HEK293 (cell line): ENCODE measurements around the gene SMAD9.

Source experiments
- CTCF ChIA-PET: fragments of 350-600 bp; formaldehyde crosslinking; extraction: SDS; loops from one replicate; lab custom pipeline; 2021; ENCODE audit warnings: antibody characterized with exemption; lab: Yijun Ruan, JAX
- POLR2A ChIA-PET: fragments of 300-600 bp; formaldehyde crosslinking; extraction: SDS; loops from one replicate; lab custom pipeline; 2020; ENCODE audit warnings: antibody characterized with exemption, inconsistent platforms; lab: Yijun Ruan, JAX
- H3K27ac ChIP-seq: fragments of 200-500 bp; sonication (Bioruptor generic); 2 replicates; pipeline ENCODE4 v1.5.1; 2014; ENCODE audit warnings: low read depth, low read length, control low read depth, inconsistent platforms; ENCODE audit errors: extremely low read depth
- H3K36me3 ChIP-seq, 2 experiments: fragments of 200-500 bp in 1 of 2; sonication (Bioruptor generic) in 1 of 2; 1 replicate in 1 of 2; 2 replicates in 1 of 2; pipeline ENCODE4 v1.5.1; 2014 to 2017; ENCODE audit warnings: inconsistent platforms in 2 of 2, low read length in 2 of 2; ENCODE audit not compliant: control insufficient read depth in 2 of 2, insufficient read depth in 1 of 2
- H3K4me1 ChIP-seq: fragments of 200-500 bp; sonication (Bioruptor generic); 2 replicates; pipeline ENCODE4 v1.5.1; 2014; ENCODE audit warnings: mild to moderate bottlenecking, low read length, inconsistent platforms; ENCODE audit not compliant: control insufficient read depth, insufficient read depth
- H3K4me3 ChIP-seq: 2 replicates; pipeline ENCODE4 v1.5.1; 2011; ENCODE audit warnings: low read depth, mild to moderate bottlenecking, control low read depth, low read length, moderate library complexity
- H3K9me3 ChIP-seq: fragments of 200-500 bp; sonication (Bioruptor generic); 2 replicates; pipeline ENCODE4 v1.5.1; 2014; ENCODE audit warnings: low read depth, low read length, inconsistent platforms; ENCODE audit not compliant: control insufficient read depth, insufficient read depth
- EGR2 ChIP-seq: fragments of 450-650 bp; formaldehyde crosslinking; IDR thresholded peaks from 2 replicates; pipeline ENCODE4 v1.5.1; 2016; ENCODE audit warnings: low read depth, missing biosample characterization, missing genetic modification characterization
- GLI2 ChIP-seq: fragments of 450-650 bp; formaldehyde crosslinking; IDR thresholded peaks from 2 replicates; pipeline ENCODE4; 2017; ENCODE audit warnings: missing biosample characterization, missing genetic modification characterization, low read depth, borderline replicate concordance
- HIC1 ChIP-seq: fragments of 450-650 bp; formaldehyde crosslinking; IDR thresholded peaks from 2 replicates; pipeline ENCODE4 v1.5.1; 2016; ENCODE audit warnings: missing biosample characterization, missing genetic modification characterization
- IKZF3 ChIP-seq: fragments of 450-650 bp; IDR thresholded peaks from 2 replicates; pipeline ENCODE4 v1.5.0; 2018; ENCODE audit warnings: missing biosample characterization, mild to moderate bottlenecking, missing genetic modification characterization, moderate library complexity
- MYNN ChIP-seq: fragments of 450-650 bp; formaldehyde crosslinking; IDR thresholded peaks from 2 replicates; pipeline ENCODE4 v1.5.1; 2016; ENCODE audit warnings: missing biosample characterization, missing genetic modification characterization, borderline replicate concordance
- OSR2 ChIP-seq: fragments of 450-650 bp; formaldehyde crosslinking; IDR thresholded peaks from 2 replicates; pipeline ENCODE4 v1.5.1; 2016; ENCODE audit warnings: missing biosample characterization, missing genetic modification characterization
- PRDM10 ChIP-seq: fragments of 450-650 bp; formaldehyde crosslinking; IDR thresholded peaks from 2 replicates; pipeline ENCODE4 v1.5.1; 2016; ENCODE audit warnings: missing biosample characterization, missing genetic modification characterization
- PRDM6 ChIP-seq: fragments of 450-650 bp; formaldehyde crosslinking; IDR thresholded peaks from 2 replicates; pipeline ENCODE4 v1.5.1; 2017; ENCODE audit warnings: missing biosample characterization, missing genetic modification characterization
- TRIM28 ChIP-seq: IDR thresholded peaks from 2 replicates; pipeline ENCODE4 v1.6.1; 2011; ENCODE audit warnings: low read length, control low read depth, borderline replicate concordance
- ZBTB20 ChIP-seq: fragments of 450-650 bp; formaldehyde crosslinking; IDR thresholded peaks from 2 replicates; pipeline ENCODE4 v1.5.1; 2016; ENCODE audit warnings: missing biosample characterization, missing genetic modification characterization
- ZBTB48 ChIP-seq: fragments of 450-650 bp; formaldehyde crosslinking; IDR thresholded peaks from 2 replicates; pipeline ENCODE4 v1.5.1; 2016; ENCODE audit warnings: missing biosample characterization, missing genetic modification characterization
- ZFHX2 ChIP-seq: fragments of 450-650 bp; formaldehyde crosslinking; conservative IDR thresholded peaks from 2 replicates; pipeline ENCODE4 v1.5.1; 2016; ENCODE audit warnings: missing biosample characterization, missing genetic modification characterization
- ZNF169 ChIP-seq: fragments of 450-650 bp; formaldehyde crosslinking; IDR thresholded peaks from 2 replicates; pipeline ENCODE4 v1.5.1; 2016; ENCODE audit warnings: missing biosample characterization, missing genetic modification characterization
- ZNF175 ChIP-seq: fragments of 450-650 bp; formaldehyde crosslinking; IDR thresholded peaks from 2 replicates; pipeline ENCODE4 v1.5.1; 2016; ENCODE audit warnings: missing biosample characterization, missing genetic modification characterization
- ZNF184 ChIP-seq: fragments of 450-650 bp; IDR thresholded peaks from 2 replicates; pipeline ENCODE4 v1.5.1; 2018; ENCODE audit warnings: missing biosample characterization, mild to moderate bottlenecking, missing genetic modification characterization
- ZNF335 ChIP-seq: fragments of 450-650 bp; formaldehyde crosslinking; conservative IDR thresholded peaks from 2 replicates; pipeline ENCODE4 v1.5.1; 2016; ENCODE audit warnings: missing biosample characterization, missing genetic modification characterization
- ZNF423 ChIP-seq: fragments of 450-650 bp; formaldehyde crosslinking; IDR thresholded peaks from 2 replicates; pipeline ENCODE4 v1.5.1; 2016; ENCODE audit warnings: missing biosample characterization, missing genetic modification characterization
- ZNF501 ChIP-seq: fragments of 450-650 bp; formaldehyde crosslinking; IDR thresholded peaks from 2 replicates; pipeline ENCODE4 v1.5.1; 2016; ENCODE audit warnings: missing biosample characterization, missing genetic modification characterization
- ZNF530 ChIP-seq: fragments of 450-650 bp; formaldehyde crosslinking; IDR thresholded peaks from 2 replicates; pipeline ENCODE4 v1.5.1; 2016; ENCODE audit warnings: low read depth, missing biosample characterization, missing genetic modification characterization
- ZNF549 ChIP-seq: fragments of 450-650 bp; IDR thresholded peaks from 2 replicates; pipeline ENCODE4 v1.5.1; 2018; ENCODE audit warnings: missing biosample characterization, missing genetic modification characterization, mild to moderate bottlenecking, inconsistent platforms, moderate library complexity
- ZNF555 ChIP-seq: fragments of 450-650 bp; formaldehyde crosslinking; conservative IDR thresholded peaks from 2 replicates; pipeline ENCODE4 v1.5.1; 2017; ENCODE audit warnings: missing biosample characterization, mild to moderate bottlenecking, missing genetic modification characterization, inconsistent platforms
- ZNF580 ChIP-seq: fragments of 450-650 bp; formaldehyde crosslinking; IDR thresholded peaks from 2 replicates; pipeline ENCODE4 v1.5.1; 2016; ENCODE audit warnings: missing biosample characterization, missing genetic modification characterization
- ZNF629 ChIP-seq: fragments of 450-650 bp; formaldehyde crosslinking; IDR thresholded peaks from 2 replicates; pipeline ENCODE4 v1.5.1; 2017; ENCODE audit warnings: missing biosample characterization, missing genetic modification characterization
- ZNF660 ChIP-seq: fragments of 450-650 bp; IDR thresholded peaks from 2 replicates; pipeline ENCODE4 v1.5.1; 2018; ENCODE audit warnings: missing biosample characterization, mild to moderate bottlenecking, missing genetic modification characterization
- ZNF670 ChIP-seq: fragments of 450-650 bp; formaldehyde crosslinking; IDR thresholded peaks from 2 replicates; pipeline ENCODE4 v1.5.1; 2016; ENCODE audit warnings: missing biosample characterization, missing genetic modification characterization, low read depth
- ZNF747 ChIP-seq: fragments of 450-650 bp; formaldehyde crosslinking; IDR thresholded peaks from 2 replicates; pipeline ENCODE4 v1.5.1; 2016; ENCODE audit warnings: missing biosample characterization, missing genetic modification characterization

The SMAD9 gene

GRCh38 chr13:36919171-36919832, 736 bp downstream of the SMAD9 start (continued):
- TF ChIP-seq IKZF3 (tag by site-specific recombination) (peak; percentile 52), ZBTB20 (tag by site-specific recombination) (peak; percentile 64; the same call in 1 of the 2 replicates), ZNF549 (no peak), HIC1 (tag by site-specific recombination) (peak; percentile 87), EGR2 (tag by site-specific recombination) (peak; percentile 34; the same call in 1 of the 2 replicates), ZNF169 (tag by site-specific recombination) (no peak), ZFHX2 (tag by site-specific recombination) (peak; percentile 69), ZNF335 (tag by site-specific recombination) (peak; percentile 81)

GRCh38 chr13:36918246-36919131, 1.5 kb downstream of the SMAD9 start:
- H3K4me1 ChIP-seq = peaks cover 19% of the 10 kb centered on the region
- no peaks in the 10 kb centered on the region for H3K9me3 ChIP-seq
- ChIA-PET POLR2A (interaction anchor here (1.4 kb wide), 1 partner anchor 81 kb away, joined by 9 read pairs; the partner anchor contains the start of gene ALG5), CTCF (no interaction called here)
- H3K36me3 ChIP-seq = no peaks in the 10 kb centered on the region
- H3K27ac ChIP-seq = peak overlapping the region; percentile 85
- H3K4me3 ChIP-seq = peak overlapping the region; percentile 71
- TF ChIP-seq ZNF629 (tag by site-specific recombination) (no peak), ZNF184 (no peak), TRIM28 (no peak), PRDM10 (no peak), ZNF670 (no peak), OSR2 (tag by site-specific recombination) (0 out of 2 replicates have a peak, but pooled peaks have one; percentile 34), MYNN (peak; percentile 30), GLI2 (tag by site-specific recombination) (no peak), ZNF175 (tag by site-specific recombination) (no peak), ZNF530 (no peak), ZNF660 (tag by site-specific recombination) (0 out of 2 replicates have a peak, but pooled peaks have one; percentile 9), ZNF501 (tag by site-specific recombination) (no peak), ZNF169 (tag by site-specific recombination) (no peak), PRDM6 (peak; percentile 82), ZNF747 (tag by site-specific recombination) (no peak), ZNF423 (tag by site-specific recombination) (no peak), ZNF580 (tag by site-specific recombination) (no peak), ZBTB48 (tag by site-specific recombination) (no peak), ZNF555 (tag by site-specific recombination) (no peak)
